ENCODE measurements around the gene RICTOR. TPM values are rescaled to one million over a fixed set of nuclear protein-coding genes. Genes with fewer than 3 reads are reported as not detected.

Gene RICTOR
- total RNA-seq, 1 experiment from 2014 or later = 21.7 TPM

GRCh38 chr5:39031041-39031440 is 43.2 kb downstream of the RICTOR start (continued):
- TF ChIP-seq CBX3 (IDR thresholded peaks at IDR 0.05; ENCODE audit: low read depth) = no peak

DNA sequence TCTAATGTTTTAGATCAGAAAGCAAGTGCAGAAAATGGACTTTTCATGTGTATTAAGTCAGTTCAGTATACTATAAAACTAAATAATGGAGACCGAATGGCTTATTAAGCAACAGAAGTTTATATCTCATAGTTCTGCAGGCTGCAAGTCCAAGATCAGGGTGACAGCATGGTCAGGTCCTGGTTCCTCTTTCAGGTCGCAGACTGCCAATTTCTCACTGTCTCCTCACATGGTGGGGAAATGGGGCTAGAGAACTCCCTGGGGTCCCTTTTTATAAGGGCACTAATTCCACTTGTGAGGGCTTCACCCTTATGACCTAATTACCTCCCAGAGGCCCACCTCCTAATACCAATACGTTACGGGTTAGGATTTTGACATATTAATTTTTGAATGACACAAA is 48.7 kb downstream of the RICTOR start:
- BruUV-seq (replicated peaks) = no TSS peak
- no peaks in the 10 kb centered on the region for H3K36me3 ChIP-seq (ENCODE audit: control insufficient read depth in 1 of 2, insufficient read depth in 2 of 2, low read length in 2 of 2)
- POLR2A ChIA-PET = no interaction called here

GRCh38 chr5:39024884-39025283 is 49.3 kb downstream of the RICTOR start:
- no peak overlapping the region for H3K27ac ChIP-seq (ENCODE audit: low read depth, low read length)
- H3K79me2 ChIP-seq (ENCODE audit: insufficient read depth, low read length) = peaks cover 24% of the 10 kb centered on the region; the same call in 1 of the 2 replicates
- intact Hi-C loops (cut with micrococcal nuclease) = no loop called here
- H3K4me3 ChIP-seq (replicated peaks in 1 of 2; ENCODE audit: low read depth in 1 of 2, low read length in 2 of 2) = no peak overlapping the region
- H3K9me2 ChIP-seq (ENCODE audit: insufficient read depth) = no peaks in the 10 kb centered on the region
- no peaks in the 10 kb centered on the region for H3K9me3 ChIP-seq (ENCODE audit: control insufficient read depth in 1 of 2, insufficient read depth in 1 of 2, low read depth in 1 of 2, low read length in 2 of 2)
- no peak for DNase-seq (ENCODE audit: low read depth, low spot score)
- RAD21 ChIA-PET (ENCODE audit: low non-redundant PET in 1 of 2, low total read pairs in 2 of 2, uncharacterized antibody in 2 of 2, unreplicated experiment in 2 of 2) = no interaction called here
- H3K9ac ChIP-seq (ENCODE audit: low read length) = no peak overlapping the region
- no peaks in the 10 kb centered on the region for H4K20me1 ChIP-seq (ENCODE audit: insufficient read depth)
- H3K4me2 ChIP-seq (ENCODE audit: low read length) = no peak overlapping the region
- TF ChIP-seq EZH2 (IDR thresholded peaks at IDR 0.05) (no peak), JUND (IDR thresholded peaks at IDR 0.05) (no peak), CEBPB (IDR thresholded peaks at IDR 0.05; ENCODE audit: low read depth) (no peak)
- POLR2A ChIA-PET = no interaction called here
- peaks cover 0 to 8% of the 10 kb centered on the region in 2 experiments; a peak in 1 of 4 replicates for H3K4me1 ChIP-seq (ENCODE audit: control insufficient read depth in 1 of 2, insufficient read depth in 2 of 2, low read length in 2 of 2)
- BruUV-seq (replicated peaks) = no TSS peak
- CTCF ChIA-PET = no interaction called here
- no peaks in the 10 kb centered on the region for H3K36me3 ChIP-seq (ENCODE audit: control insufficient read depth in 1 of 2, insufficient read depth in 2 of 2, low read length in 2 of 2)
- no peaks in the 10 kb centered on the region for H3K27me3 ChIP-seq (ENCODE audit: insufficient read depth, low read length)
- no peak for ATAC-seq
- no peak overlapping the region for H2AFZ ChIP-seq (ENCODE audit: low read depth, low read length, poor library complexity, severe bottlenecking)

More for the DNA sequence above, 48.7 kb downstream of the RICTOR start:
- no peak overlapping the region for H3K4me3 ChIP-seq (replicated peaks in 1 of 2; ENCODE audit: low read depth in 1 of 2, low read length in 2 of 2)
- no peak overlapping the region for H3K9ac ChIP-seq (ENCODE audit: low read length)
- H3K9me3 ChIP-seq (ENCODE audit: control insufficient read depth in 1 of 2, insufficient read depth in 1 of 2, low read depth in 1 of 2, low read length in 2 of 2) = no peaks in the 10 kb centered on the region
- intact Hi-C loops (cut with micrococcal nuclease) = no loop called here
- H3K4me2 ChIP-seq (ENCODE audit: low read length) = no peak overlapping the region
- no peak for TF ChIP-seq TCF7L2 (IDR thresholded peaks at IDR 0.05; ENCODE audit: borderline replicate concordance, extremely low read depth, insufficient read depth, insufficient read length)
- no peak for TF ChIP-seq POLR2A (IDR thresholded peaks at IDR 0.05; ENCODE audit: borderline replicate concordance, extremely low read depth, insufficient read depth, insufficient read length)
- TF ChIP-seq ELF1 (IDR thresholded peaks at IDR 0.05; ENCODE audit: borderline replicate concordance, low read depth) = no peak
- no peak for TF ChIP-seq EZH2phosphoT487 (IDR thresholded peaks at IDR 0.05; ENCODE audit: borderline replicate concordance)
- no peak for TF ChIP-seq POLR2AphosphoS5 (IDR thresholded peaks at IDR 0.05; ENCODE audit: low read depth, low read length)
- no peak for TF ChIP-seq CEBPB (IDR thresholded peaks at IDR 0.05; ENCODE audit: low read depth)
- TF ChIP-seq JUND (IDR thresholded peaks at IDR 0.05) = no peak
- no peak for TF ChIP-seq SRF (IDR thresholded peaks at IDR 0.05; ENCODE audit: low read depth)
- no peak for TF ChIP-seq SIN3A (IDR thresholded peaks at IDR 0.05; ENCODE audit: low read depth)
- TF ChIP-seq, protein P1, sequence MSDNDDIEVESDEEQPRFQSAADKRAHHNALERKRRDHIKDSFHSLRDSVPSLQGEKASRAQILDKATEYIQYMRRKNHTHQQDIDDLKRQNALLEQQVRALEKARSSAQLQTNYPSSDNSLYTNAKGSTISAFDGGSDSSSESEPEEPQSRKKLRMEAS (IDR thresholded peaks at IDR 0.05) = no peak
- no peak for TF ChIP-seq CBX3 (IDR thresholded peaks at IDR 0.05; ENCODE audit: low read depth)
- ChIA-PET CTCF (no interaction called here), RAD21 (ENCODE audit: low non-redundant PET in 1 of 2, low total read pairs in 2 of 2, uncharacterized antibody in 2 of 2, unreplicated experiment in 2 of 2) (no interaction called here)
- no peaks in the 10 kb centered on the region for H3K27me3 ChIP-seq (ENCODE audit: insufficient read depth, low read length)
- no peak for ATAC-seq
- no peak overlapping the region for H2AFZ ChIP-seq (ENCODE audit: low read depth, low read length, poor library complexity, severe bottlenecking)
- no peak overlapping the region for H3K27ac ChIP-seq (ENCODE audit: low read depth, low read length)
- H3K4me1 ChIP-seq (ENCODE audit: control insufficient read depth in 1 of 2, insufficient read depth in 2 of 2, low read length in 2 of 2) = peaks cover 0 to 8% of the 10 kb centered on the region in 2 experiments; a peak in 1 of 4 replicates
- H4K20me1 ChIP-seq (ENCODE audit: insufficient read depth) = no peaks in the 10 kb centered on the region
- H3K79me2 ChIP-seq (ENCODE audit: insufficient read depth, low read length) = peaks cover 29% of the 10 kb centered on the region; the same call in 1 of the 2 replicates
- no peak for DNase-seq (ENCODE audit: low read depth, low spot score)
- no peaks in the 10 kb centered on the region for H3K9me2 ChIP-seq (ENCODE audit: insufficient read depth)
